ENCODE results near the gene CCSER1.

The CCSER1 gene

DNA sequence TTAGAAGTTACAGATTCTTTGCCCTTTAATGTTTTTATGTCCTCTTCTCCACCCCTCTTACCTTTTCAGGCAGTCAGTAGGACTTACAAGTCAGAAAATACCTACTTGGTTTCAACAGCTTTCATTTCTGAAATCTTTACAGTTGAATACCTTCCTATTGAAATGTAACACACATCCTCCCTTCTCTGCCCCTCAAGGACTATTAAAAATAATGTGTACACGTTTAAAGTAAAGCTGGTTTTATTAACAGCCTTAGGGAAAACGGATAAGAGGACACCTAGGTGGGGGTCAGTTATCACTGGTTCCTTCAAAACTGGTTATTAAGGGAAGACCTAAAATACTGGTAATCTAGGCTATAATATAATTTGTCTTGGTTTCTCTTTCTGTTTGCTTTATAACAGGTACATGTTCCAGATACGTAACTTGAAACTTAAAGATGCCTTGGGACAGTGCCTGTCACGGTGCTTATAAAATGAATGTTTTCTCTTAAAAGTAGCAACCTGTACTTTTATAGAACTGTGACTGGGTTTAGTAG is 1.8 kb downstream of the CCSER1 start:
- no peak for DNase-seq (ENCODE audit: low read depth)

DNA sequence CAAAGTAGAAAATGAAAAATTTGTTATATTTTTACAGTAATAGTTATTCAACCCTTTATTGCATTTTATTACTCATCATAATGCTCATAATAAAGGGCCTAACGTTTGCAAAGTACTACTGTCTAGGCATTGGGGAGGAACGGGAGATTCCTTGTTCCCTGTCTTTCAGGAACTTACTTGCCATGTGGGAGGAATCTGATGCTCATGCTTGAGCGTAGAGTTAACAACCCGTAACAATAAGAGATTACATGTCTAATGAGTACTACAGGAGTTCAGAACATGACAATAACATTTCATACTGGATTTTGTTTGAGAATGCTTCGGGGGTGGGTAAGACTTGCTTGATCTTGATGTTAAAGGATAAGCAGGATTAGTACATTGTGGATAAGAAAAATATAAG is 2.9 kb downstream of the CCSER1 start:
- no peak for DNase-seq (ENCODE audit: low read depth)

DNA sequence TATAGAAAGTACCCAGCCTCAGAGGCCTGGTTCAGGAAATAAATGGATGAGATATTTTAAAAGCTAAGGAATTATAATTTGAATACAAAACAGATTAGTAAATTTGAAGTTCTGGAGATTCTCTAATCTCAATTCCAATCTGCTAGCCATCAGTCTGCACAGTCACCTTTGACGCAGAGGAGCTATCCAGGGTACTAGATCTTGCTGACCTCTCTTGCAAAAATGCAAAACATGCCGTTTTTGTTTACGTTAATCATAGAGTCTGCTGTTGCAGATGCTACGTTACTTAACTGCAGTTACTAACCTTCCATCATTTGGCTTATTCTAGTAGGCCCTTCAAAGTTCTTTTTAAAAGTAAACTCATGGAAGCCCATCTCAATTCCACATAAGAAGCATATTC is 10.4 kb downstream of the CCSER1 start:
- DNase-seq (ENCODE audit: low read depth): no peak

DNA sequence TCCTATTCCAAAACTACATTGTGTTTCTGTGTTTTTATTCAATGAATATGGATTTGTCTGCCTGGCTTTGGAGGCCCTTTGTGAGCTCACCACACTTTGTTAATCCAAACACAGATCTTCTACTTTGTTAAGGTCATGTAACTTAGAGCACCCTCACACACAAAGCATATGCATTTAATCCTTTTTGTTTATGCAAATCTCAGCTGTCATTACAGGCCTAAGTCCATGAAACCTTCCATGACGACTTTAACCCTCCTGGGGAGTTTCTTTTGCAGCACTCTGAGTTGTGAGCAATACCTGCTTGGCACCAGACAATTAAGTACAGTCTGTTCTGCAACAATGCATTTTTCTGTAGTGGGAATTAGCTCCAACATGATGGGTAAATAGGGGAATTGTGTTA is 14.9 kb downstream of the CCSER1 start:
- no peak for DNase-seq (ENCODE audit: low read depth)

DNA sequence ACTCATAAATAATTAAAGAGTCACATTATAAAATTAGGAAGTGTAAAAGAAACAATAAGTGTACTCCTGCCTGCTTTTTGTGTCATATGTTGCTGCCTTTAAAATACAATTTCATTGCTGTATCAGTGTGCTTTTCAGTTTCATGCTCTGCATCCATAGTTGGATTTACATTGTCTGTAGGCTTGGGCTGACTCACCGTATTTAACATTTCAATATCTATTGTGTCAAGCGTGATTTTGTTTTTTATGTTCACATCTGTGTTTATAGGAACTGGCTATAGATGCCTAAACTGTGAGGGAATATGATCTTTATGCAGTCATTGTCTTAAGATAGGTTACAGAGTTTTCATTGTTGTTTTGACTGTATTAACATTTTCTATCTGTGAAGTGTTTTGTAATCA is 18.1 kb downstream of the CCSER1 start:
- DNase-seq (ENCODE audit: low read depth): no peak

DNA sequence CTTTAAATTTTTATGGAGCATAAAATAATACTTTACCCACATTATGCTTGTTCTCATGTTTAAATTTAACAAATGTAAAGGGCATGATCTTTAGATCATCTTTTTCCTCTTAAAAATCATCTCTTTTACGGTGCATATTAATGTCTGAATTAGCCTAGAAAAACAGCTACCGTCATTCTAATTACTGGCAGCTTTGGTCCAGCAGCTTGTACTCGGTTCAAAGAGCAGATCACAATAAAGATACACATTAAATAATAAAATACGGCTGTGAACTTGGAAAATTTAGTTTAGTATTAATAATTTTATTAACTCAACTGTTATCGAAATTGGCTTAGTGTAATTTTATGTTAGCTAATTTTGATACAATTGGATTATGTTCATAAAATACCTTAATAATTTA is 19.1 kb downstream of the CCSER1 start:
- DNase-seq (ENCODE audit: low read depth): no peak

DNA sequence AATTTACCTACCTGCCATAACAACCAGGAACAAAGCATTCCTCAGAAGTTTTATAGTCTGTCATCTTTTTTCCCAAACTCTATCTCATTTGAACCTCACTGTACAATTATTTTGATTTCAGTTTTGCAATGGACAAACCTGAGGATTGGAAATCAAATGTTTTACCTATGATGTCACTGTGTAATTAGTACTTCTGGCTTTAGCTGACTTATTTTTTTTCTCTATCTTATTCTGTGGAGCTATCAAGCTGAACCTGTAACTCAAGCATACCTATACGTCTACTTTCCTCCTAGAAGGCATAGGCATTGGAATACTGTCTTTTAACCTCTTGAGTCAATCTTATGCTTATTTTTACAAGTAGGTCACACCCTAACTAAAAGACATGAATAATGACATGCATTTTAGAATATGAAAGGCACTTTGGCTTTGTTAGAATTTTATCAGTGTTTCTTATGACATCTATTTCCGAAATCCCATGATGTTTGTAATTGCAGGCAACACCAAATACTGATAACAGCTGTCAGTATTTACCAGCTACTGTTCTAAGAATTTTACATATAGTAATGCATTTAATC is 21.5 kb downstream of the CCSER1 start:
- no peak for DNase-seq (ENCODE audit: low read depth)

DNA sequence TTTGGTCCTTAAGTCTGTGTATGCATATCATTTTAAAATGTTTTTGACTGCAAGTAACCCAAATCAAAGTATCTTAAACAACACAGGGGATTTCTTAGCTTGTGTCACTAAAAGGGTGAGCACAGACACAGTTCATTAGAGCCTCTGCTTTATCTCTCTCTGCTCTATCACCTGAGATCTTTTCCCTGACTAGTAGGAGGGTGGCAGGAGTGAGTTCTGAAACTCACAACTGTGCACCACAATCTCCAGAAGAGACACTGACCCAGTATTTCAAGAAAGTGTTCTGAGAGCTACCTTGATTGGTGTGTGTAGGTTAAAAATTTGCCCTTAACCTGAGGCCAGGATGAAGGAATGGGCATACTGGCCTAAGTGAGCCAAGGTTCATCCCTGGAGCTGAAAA is 24.8 kb downstream of the CCSER1 start:
- DNase-seq (ENCODE audit: low read depth): no peak

DNA sequence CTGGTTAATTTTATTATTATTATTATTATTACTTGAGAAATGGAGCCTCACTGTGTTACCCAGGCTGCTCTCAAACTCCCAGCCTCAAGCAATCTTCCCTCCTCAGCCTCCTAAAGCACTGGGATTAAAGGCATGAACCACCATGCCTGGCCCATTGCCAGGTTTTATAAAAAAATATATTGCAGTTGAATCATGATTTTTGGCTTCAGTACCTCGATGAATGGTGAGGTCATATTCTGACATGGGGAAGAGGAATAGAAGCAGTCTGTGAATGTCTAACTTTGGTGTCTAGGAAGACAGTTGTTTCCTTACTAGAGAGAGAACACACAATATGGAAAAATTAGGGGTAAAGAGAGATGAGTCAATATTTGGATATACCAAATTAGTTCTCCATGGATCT is 32.0 kb downstream of the CCSER1 start:
- DNase-seq (ENCODE audit: low read depth): no peak

DNA sequence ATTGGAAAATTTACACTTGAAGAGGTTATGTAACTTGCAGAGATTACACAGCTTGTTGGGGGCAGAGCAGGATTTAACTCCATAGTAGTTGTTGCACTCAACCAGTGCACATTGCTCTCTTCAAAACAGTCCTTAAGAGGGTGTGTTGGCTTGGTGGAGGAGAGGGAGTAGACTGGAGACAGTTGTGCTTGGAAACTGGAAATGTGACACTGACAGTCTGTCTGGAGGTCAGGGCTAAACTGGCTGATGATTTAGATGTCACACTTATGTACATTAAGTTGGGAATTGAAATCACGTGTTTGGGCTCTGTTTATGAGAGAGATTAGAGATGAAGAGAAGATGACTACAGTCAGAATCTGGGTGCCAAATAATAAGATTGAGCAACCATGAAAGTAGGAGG is 32.9 kb downstream of the CCSER1 start:
- no peak for DNase-seq (ENCODE audit: low read depth)

DNA sequence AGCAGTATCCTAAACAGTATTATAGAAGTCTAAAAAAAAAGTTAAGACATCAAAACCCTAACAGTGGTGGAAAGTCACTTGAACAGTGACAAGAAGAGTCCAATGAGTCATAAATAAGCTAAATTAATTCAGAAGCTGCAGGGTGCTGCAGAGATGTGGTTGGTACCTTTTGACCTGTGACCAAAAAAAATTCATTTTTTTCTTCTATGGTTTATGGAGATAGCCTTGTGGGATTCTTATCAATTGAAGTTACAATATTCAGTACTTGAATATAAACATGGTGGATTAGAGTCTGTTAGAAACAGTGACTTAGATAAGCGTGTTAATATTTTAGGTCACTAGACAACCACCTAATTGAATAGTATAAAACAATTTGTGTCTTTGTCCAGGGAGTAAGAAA is 35.4 kb downstream of the CCSER1 start:
- DNase-seq (ENCODE audit: low read depth): no peak

DNA sequence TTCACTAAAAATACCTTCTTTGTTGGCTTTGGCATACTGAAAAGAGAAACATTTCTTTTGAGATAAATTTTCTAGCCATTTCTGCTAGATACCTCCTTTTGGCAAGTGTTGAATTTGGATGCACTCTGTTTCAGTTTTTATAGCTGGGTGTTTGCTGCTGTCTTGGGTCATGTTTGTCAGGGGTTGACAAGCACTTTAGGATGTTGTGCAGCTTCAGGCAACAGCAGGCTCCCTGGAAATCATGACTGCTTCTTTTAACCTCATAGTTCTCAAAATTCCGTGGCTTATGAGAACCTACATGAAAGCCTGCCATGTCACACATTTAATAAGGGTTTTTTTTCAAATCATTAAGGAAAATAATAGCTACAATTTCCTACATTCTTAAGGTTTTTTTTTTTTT is 36.7 kb downstream of the CCSER1 start:
- no peak for DNase-seq (ENCODE audit: low read depth)

DNA sequence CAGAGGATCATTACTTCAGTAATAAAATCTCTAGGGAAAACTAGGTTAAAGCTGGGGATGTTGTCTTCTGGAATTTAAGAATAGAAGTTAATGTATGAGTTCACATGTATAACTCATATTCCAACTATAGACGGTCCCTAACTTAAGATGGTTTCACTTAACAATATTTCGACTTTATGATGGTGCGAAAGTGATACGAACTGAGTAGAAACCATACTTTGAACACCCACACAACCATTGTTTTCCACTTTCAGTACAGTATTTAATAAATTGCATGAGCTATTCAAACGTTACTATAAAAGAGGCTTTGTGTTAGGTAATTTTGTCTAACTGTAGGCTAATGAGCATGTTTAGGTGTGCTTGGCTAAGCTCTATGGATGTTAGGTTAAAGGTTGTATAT is 38.7 kb downstream of the CCSER1 start:
- DNase-seq (ENCODE audit: low read depth): no peak

DNA sequence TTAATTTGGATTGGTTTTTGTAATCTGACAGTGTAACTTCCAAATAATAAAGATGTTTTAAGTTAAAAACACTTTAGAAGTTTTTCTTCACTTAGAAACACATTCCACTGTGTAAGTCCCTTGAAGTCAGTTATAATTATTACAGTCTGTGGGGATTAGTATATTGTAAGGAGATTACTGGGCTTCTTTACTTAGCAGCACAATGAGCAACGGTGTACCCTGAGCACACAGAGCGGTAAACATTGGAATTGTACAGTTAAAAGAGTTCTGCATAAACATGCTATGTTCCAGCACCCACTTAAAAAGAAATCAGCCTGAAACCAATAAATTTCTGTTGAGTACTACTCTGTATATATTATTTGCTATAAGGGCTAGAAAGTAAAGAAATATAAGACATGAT is 44.3 kb downstream of the CCSER1 start:
- DNase-seq (ENCODE audit: low read depth): no peak

DNA sequence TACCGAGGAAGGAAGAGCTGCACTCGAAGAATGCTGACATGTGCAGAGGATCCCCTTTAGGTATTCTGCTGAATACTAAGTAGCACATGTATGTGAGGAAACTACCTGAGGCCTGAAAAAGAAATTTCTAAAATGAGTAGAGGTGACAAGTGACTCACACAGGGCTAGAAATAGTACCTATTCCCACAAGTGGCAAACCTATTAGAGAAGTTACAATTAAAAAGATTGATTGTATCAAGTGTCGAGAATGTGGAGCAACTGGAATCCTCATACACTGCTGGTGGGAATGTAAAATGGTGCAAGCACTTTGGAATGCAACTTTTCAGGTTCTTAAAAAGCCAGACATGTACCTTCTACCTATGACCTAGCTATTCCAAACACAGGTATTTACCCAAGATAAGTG is 47.4 kb downstream of the CCSER1 start:
- DNase-seq (ENCODE audit: low read depth): no peak

DNA sequence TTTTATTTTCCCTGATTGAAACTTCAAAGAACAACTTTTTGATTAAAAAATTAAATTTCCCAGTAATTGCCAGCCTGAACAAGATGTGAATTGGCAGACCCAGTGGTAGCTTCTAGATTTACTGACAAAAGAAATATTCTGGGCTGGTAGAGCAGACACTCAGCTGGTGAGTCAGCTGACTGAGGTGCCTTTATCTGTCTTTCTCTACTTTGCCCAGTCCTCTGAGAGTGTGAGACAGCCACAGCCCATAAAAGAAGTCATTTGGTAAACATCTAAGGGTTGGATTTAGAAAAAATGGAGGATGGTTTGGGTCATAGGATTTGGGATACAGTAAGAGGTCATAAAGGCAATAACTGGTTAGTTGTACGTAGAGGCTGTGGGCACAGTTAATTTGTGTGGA is 54.5 kb downstream of the CCSER1 start:
- no peak for DNase-seq (ENCODE audit: low read depth)

DNA sequence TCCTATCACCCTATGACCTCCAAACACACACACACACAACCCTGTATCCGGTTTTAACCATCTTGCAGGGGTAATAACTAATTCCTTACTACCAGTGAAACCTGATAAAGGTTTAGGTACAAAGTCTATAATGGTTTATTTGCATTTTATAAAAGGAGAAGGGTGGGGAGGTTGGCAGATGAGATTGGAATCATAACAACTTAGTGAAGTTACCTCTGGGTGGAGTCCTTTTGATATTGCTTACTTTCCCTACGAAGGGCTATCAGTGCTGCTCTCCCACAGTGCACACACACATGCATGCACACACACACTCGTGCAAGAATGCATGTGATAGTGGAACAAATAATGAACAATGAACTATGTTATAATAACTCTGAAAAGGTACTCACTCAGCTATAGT is 56.1 kb downstream of the CCSER1 start:
- DNase-seq (ENCODE audit: low read depth): no peak

DNA sequence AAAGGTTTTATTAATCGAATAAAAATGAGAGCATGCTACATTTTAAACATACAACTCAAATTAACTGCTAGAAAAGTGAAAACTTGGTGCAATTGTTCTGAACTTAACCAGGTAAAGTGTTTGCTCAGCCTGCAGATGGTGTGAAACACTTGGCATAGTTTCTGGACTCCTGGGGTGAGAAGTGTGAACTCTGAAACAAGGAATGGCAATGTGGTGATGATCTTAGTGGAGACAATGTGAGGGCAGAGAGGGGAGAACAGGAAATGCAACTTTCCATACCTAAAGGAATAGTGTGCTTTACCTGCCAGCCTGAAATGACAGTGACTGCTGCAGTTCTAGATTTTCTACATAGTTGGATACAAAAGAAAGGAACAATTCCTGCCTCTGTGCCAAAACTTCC is 57.4 kb downstream of the CCSER1 start:
- no peak for DNase-seq (ENCODE audit: low read depth)

DNA sequence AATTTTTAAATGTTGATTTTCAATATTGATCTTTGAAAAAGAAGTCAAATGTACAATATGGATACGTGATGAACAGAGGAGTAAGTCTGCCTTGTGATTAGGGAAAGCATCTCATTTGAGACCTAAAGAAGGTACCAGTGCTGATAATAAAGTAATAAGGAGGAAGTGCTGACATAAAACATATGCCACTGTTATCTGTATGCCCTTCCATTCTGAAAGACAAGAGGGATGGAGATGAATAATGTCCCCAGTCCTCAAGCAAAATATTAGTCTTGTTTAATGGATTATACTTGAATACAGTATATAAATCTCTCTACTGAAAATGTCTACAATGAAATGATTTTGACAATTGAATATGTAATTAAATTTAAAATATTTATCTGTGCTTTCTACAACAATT is 58.2 kb downstream of the CCSER1 start:
- DNase-seq (ENCODE audit: low read depth): no peak

DNA sequence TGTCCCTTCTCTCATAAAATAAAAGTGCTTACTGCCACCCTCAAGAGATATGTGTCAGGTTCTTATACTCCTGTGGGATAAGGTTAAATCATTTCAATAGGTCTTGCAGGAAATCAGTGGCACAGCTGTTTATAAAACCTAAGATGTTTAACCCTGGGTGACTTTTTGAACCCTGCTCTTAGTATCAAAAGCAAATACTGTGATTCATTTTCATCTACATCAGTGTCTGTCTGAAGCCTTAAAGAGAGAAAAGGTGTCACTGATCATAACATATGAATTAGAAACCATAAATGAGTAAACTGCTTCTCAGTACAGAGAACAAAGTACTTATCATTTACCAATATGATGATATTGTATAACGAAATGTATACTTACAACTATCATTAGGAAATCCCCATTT is 59.0 kb downstream of the CCSER1 start:
- DNase-seq (ENCODE audit: low read depth): no peak

DNA sequence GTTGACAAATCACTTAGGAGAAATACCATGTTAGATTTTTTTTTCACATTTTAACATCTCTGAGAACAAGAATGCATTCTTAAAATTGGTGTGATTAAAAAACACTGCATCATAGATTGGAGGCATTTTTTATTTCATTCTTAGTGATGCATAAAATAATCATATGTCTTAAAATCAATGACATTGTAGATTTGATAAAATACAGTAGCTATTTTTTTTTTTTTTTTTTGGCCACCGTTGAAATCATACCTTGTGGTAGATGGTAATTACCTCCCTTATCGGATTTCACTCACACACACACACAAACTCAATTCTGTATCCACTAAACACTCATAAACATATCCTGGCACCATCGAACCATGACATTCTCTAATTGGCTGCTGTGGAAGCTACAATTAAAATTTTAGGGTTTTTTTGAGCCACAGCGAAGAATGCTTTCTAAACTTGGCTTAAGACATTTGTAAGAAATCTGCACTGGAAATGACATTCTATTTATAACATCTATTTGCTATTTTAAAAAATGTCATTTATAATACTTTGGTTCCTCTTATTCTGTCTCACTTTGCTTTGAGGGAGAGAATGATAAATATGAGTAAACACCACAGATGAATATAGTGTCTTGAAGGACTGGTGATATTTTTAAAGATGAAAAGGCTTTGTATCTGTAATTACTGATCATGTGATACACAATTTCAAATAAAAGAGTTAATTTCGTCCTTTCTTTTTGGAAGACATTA is 60.1 kb downstream of the CCSER1 start:
- no peak for DNase-seq (ENCODE audit: low read depth)

DNA sequence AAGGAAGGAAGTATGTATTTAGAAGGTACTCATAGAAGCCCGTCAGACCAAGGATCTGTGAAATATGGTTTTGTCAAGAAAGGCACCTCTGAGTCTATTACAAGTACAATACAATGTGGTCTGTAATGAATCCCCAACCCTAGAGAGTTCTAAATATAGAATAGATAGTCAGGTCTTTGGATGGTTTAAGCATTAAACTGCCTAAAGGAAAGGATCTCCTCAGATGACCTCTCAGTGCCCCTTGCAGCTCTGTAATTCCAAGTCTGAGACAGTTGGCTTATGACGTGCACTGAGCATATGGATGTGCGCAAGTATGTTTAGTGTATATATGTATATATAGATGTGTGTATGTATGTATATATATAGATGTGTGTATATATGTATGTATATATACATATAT is 62.0 kb downstream of the CCSER1 start:
- DNase-seq (ENCODE audit: low read depth): no peak

DNA sequence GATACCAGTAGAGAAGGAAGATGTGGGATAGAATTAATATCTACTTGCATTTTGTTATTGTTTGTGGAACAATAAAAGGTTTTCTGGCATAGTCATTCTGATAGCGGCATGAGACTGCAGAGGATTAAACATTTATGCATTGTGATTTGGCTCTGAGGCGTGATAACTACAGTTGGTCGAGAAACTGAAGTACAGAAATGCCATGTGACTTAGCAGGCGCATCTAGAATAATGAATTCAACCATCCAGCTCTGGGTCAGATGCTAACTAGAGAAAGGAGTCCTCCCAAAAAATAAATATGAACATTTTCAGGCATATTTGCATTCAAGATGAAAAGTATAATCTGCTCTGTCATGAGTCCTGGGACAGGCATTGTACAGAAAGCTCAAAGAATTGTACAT is 62.8 kb downstream of the CCSER1 start:
- no peak for DNase-seq (ENCODE audit: low read depth)

DNA sequence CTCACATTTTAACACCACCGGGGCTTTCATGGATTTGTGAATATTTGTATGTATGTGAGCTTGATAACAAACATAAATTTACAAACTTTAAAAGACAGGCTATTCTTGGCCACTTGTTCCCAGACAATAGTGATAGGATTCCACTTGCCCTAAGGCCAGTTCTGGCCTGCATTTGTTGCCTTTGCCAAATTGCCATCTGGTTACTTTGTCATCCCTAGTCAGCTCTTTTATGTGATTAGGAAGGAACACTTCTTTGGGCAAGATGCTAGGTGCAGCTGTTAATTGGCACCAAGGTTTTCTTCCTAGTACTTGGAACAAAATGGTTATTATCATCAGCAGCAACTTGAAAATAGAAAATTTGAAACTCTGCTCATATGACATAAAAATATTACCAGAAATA is 63.3 kb downstream of the CCSER1 start:
- no peak for DNase-seq (ENCODE audit: low read depth)

Data from T-helper 22 cell (primary cell).